ENCODE results near the gene ZNF747. TPM values are rescaled to one million over a fixed set of nuclear protein-coding genes. Genes with fewer than 3 reads are reported as not detected.
"Not testable (repeated sequence)": the region's sequence is repeated elsewhere in the genome, so short reads cannot be mapped to it uniquely, and the experiment has no call there.

The ZNF747 gene
- total RNA-seq, 2 donors from 2014 or later, result 9.8 to 11.7 TPM

- no peak for DNase-seq
- intact Hi-C loops (cut with DNase I, micrococcal nuclease), result loop anchor here in 1 of 2 donors (10.0 kb wide), 1 partner anchor 94 kb away; the partner anchor contains the start of gene SEPHS2
- no peak for ATAC-seq
These were observed 4.6 kb upstream of the ZNF747 start for GRCh38 chr16:30539000-30539964.

- not testable (repeated sequence) for DNase-seq, ATAC-seq
- intact Hi-C loops (cut with DNase I, micrococcal nuclease), result loop anchor here in 1 of 2 donors (10.0 kb wide), 1 partner anchor 92 kb away; the partner anchor contains the start of gene SEPHS2
These were observed 1.9 kb upstream of the ZNF747 start for GRCh38 chr16:30536391-30537024.

GRCh38 chr16:30535777-30536190 lies 1.1 kb upstream of the ZNF747 start:
- intact Hi-C loops (cut with DNase I, micrococcal nuclease), result loop anchor here in 1 of 2 donors (10.0 kb wide), 1 partner anchor 91 kb away; the partner anchor contains the start of gene SEPHS2
- DNase-seq (peak; percentile 84 to 85), ATAC-seq (peak; percentile 73)

DNA sequence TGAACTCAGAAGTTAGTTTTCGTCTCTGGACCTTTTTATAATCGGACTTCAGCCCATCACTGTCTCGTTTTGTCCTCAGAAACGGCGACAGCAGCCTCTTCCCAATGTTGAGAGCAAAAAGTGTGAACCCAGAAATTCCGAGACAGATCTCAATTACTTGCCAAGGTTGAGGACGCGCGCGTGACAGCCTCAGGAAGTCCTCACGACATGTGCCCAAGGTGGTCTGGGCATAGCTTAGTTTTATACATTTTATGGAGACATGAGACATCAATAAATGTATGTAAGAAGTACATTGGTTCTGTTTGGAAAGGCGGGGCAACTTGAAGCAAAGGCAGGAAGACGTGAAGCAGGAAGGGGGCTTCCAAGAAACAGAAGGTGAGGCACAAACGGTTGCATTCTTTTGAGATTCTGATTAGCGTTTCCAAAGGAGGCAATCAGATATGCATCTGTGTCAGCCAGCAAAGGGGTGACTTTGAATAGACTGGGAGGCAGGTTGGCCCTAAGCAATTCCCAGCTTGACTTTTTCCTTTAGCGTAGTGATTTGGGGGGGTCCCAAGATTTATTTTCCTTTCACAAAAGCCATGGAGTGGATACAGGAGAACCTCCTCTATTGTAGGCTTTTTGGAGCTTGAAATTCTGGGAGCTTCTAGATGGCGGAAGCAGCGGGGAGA lies 583 bp upstream of the ZNF747 start:
- DNase-seq (no peak), ATAC-seq (peak; percentile 13)
- intact Hi-C loops (cut with DNase I, micrococcal nuclease), result loop anchor here in 1 of 2 donors (10.0 kb wide), 1 partner anchor 90 kb away; the partner anchor contains the start of gene SEPHS2

DNA sequence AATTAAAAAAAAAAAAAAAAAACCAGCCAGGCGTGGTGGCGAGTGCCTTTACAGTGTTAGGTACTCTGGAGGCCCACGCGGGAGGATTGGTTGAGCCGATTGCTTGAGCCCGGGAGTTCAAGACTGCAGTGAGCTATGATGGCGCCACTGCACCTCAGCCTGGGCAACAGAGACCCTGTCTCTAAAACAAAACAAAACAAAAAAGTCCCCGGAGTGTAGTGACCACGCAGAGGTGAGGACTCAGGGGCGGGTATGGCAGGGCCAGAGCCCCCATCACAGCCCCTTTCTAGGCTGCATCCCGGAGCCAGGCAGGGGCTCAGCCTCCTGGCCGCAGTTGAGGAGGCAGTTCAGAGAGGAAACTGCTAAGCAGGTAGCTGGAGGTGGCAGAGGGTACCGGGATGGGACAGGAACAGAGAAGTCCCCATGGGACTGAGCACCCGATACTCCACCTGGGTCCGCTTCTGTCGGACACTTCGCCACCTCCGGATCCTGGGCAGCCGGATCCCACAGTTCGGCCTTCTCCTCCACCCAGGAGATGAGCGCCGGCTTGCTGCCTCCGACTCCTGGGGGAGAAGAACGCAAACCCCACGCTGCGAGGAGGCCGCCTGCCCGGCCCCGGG lies 800 bp downstream of the ZNF747 start:
- DNase-seq (peak in 1 of 2 donors; percentile 28), ATAC-seq (peak; percentile 22)
- intact Hi-C loops (cut with DNase I, micrococcal nuclease), result loop anchor here in 1 of 2 donors (10.0 kb wide), 1 partner anchor 89 kb away; the partner anchor contains the start of gene SEPHS2

GRCh38 chr16:30533146-30533522 lies 1.5 kb downstream of the ZNF747 start:
- intact Hi-C loops (cut with DNase I, micrococcal nuclease), result loop anchor here in 1 of 2 donors (10.0 kb wide), 1 partner anchor 88 kb away; the partner anchor contains the start of gene SEPHS2
- DNase-seq (peak in 1 of 2 donors; percentile 51), ATAC-seq (no peak)

DNA sequence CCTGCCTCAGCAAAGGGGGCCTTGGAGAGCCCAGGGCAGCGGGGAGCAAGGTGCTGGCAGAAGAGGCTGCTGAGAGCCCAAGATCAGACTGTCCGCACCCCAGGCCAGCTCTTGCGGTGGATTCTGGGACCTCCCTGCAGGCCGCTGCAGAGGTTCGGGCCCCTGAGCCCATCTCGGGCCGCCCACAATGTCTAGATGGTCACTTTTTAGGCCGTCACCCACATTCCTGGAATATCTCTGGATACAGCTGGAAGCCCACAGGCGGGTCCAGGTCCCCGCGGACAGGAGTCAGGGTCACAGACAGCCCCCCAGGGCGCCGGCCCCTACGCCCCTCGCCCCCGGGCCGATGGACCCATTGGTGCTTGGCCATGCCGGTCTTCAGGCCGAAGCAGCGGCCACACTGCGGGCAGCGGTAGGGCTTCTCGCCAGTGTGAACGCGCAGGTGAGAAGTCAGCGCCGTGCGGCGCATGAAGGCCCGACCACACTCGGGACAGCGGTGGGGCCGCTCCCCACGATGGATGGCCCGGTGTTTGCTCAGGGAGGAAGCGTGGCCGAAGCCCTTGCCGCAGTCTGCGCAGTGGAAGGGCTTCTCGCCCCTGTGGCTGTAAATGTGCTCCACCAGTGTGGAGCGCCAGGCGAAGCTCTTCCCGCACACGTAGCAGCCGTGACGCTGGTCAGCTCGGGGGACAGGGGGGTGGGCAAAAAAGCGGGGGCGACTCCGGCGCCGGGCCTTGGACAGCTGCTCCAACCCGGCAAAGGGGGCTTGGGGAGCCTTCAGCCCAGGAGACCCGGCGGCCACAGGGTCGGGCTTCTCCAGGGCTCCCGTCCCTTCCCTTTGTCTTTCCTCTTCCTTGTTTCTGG lies 2.1 kb downstream of the ZNF747 start:
- DNase-seq (no peak), ATAC-seq (no peak)
- intact Hi-C loops (cut with DNase I, micrococcal nuclease), result loop anchor here in 1 of 2 donors (10.0 kb wide), 1 partner anchor 88 kb away; the partner anchor contains the start of gene SEPHS2

- no peak for ATAC-seq
- intact Hi-C loops (cut with DNase I, micrococcal nuclease), result loop anchor here in 1 of 2 donors (10.0 kb wide), 1 partner anchor 86 kb away; the partner anchor contains the start of gene SEPHS2
- no peak for DNase-seq
These were observed 4.3 kb downstream of the ZNF747 start for GRCh38 chr16:30530163-30531037.

DNA sequence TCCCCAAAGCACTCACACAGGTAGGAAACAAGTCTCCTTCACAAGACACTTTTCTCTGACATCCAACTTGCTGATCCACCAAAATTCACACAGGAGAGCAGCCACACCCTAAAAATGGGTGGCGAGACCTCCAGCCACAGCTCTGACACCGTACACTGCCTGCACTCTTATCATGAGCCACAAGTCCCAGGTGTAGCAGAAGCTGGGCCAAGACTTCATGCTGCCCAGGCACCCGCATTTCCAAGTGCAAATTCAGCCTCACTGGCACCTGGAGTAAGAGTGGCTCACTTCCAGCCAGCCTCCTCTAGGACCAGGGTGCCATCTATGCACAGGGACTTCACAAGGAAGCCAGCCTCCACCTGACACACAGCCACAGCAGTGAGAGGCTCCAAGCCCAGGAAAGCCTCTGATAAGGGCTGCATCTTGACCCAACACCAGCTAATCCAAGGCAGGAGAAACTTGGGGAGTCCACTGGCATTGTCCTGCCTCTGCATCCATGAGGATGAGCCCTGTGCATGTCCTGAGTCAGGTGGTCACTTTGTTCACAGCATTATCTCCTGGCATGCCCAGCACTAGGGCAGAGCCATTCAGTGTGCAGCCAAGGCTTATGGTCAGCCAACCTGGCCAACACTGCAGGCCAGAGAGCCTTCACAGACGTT lies 5.7 kb downstream of the ZNF747 start:
- ATAC-seq (no peak), DNase-seq (no peak)
- intact Hi-C loops (cut with DNase I, micrococcal nuclease), result no loop called here

GRCh38 chr16:30527635-30528178 lies 7.0 kb downstream of the ZNF747 start:
- intact Hi-C loops (cut with DNase I, micrococcal nuclease), result no loop called here
- peak; percentile 7 for ATAC-seq

DNA sequence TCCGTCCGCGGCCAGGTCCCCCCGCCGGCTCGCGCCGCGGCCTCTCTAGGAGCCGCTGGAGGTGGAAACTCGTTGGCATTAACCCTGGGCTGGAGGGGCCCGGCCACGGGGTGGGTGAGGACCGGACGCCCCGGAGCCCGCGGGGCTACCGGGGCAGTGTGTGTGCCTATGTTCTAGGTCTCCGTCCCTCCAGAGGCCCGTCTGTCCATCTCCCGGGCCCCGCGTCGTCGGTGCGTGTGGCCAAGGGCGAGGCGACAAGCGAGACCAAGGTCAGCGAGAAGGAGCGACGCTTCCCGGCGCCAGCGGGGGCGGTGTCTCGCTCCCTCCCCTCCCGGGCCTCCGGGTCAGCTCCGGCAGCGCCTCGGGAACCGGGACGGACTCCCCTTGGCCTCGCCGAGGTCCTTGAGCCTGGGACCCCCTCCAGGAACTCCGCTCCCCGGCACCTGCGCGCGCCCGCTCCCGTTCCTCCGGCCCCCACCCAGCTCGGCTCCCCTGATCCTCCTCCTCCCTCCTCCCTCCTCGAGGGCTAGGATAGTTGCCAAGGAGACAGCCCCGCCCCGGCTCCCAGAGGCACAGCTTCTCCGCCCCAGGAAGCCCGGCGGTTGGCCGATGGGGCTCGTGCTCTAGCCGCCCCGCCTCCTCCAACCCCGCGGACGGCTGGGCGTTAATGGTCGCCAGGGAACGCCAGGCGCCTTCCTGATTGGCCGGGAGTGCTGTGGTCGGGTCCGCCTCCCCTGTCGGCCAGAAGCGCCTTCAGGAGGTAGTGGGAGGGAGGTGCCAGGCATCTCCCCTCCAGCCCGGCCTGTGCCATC lies 7.6 kb downstream of the ZNF747 start:
- DNase-seq, result peak; percentile 99
- intact Hi-C loops (cut with DNase I, micrococcal nuclease), result no loop called here
- peak; percentile 83 for ATAC-seq

More at GRCh38 chr16:30527635-30528178, 7.0 kb downstream of the ZNF747 start:
- peak; percentile 48 for DNase-seq

DNA sequence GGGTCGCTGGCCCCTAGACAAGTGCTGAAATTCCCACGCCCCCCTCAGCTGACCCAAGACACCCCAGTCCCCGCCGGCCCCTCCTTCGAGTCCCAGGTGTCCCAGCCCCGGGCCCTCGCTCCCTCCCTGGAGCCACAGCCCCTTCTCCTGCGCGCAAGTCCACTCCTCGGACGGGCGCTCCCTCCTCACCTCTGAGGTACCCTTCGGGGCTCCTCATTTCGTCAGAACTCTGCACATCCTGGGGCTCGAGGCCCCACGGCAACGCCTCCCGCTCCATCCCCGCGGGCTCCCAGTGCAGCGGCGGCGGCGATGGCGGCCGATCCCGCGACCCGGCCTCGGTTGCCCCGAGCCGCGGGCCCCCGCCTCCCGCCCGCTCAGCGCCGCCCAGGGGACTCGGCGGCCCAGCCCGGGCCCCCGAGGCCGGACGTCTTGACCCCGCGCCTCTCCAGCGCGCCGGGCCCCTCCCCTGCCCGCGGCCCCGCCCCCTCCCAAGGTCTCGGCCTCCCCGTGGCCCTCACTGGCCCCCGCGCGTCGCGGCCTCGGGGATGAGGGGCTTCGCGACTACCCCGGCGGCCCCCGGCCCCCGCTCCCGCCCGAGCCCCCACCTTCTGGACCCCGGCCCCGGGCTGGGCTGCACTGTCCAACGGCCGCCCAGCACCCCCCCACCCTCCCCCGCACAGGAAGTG lies 8.4 kb downstream of the ZNF747 start, which contains the start of gene ZNF768:
ZNF768 (minus strand) TSS at position 430 of the 686 bp plus-strand sequence; CDS start at position 277, 153 bp downstream.
- DNase-seq (peak; percentile 60 to 76), ATAC-seq (peak; percentile 35)
- intact Hi-C loops (cut with DNase I, micrococcal nuclease), result no loop called here

- ATAC-seq, result no peak
- no peak for DNase-seq
- intact Hi-C loops (cut with DNase I, micrococcal nuclease), result no loop called here
These were observed 8.9 kb downstream of the ZNF747 start for GRCh38 chr16:30525844-30526136.
